ENCODE results near the gene DUSP22. TPM values are rescaled to one million over a fixed set of nuclear protein-coding genes. Genes with fewer than 3 reads are reported as not detected.

DUSP22 gene
- total RNA-seq, 1 donor from 2014 or later: 34.9 TPM

- no peak overlapping the region for H3K4me2 ChIP-seq (ENCODE audit: low read length)
- no peak overlapping the region for H3K4me3 ChIP-seq (ENCODE audit: insufficient read depth, low read depth, low read length)
- H3K4me1 Mint-ChIP-seq (ENCODE audit: low read depth, unreplicated experiment): peaks cover 5% of the 10 kb centered on the region
- no peaks in the 10 kb centered on the region for H3K9me3 ChIP-seq (ENCODE audit: insufficient read depth, low read depth, low read length)
- no peak overlapping the region for H2AFZ ChIP-seq (ENCODE audit: low read depth, low read length)
- H3K27ac ChIP-seq (ENCODE audit: low read depth, low read length): no peak overlapping the region
- DNase-seq (ENCODE audit: low read depth) (no peak), FAIRE-seq (no peak)
- no peaks in the 10 kb centered on the region for H3K27me3 Mint-ChIP-seq (ENCODE audit: low read depth, unreplicated experiment)
- TF ChIP-seq CTCF (IDR thresholded peaks at IDR 0.05; ENCODE audit: insufficient read depth, low read depth, low read length) (no peak), EZH2 (IDR thresholded peaks at IDR 0.05; ENCODE audit: insufficient read depth, low read length) (no peak)
- H3K36me3 Mint-ChIP-seq (ENCODE audit: low read depth, unreplicated experiment): no peaks in the 10 kb centered on the region
- no peaks in the 10 kb centered on the region for H3K4me1 ChIP-seq (ENCODE audit: insufficient read depth, low read length)
- H3K27ac Mint-ChIP-seq (ENCODE audit: unreplicated experiment): no peak overlapping the region
- H3K9ac ChIP-seq (ENCODE audit: low read length): no peak overlapping the region
- H3K4me3 Mint-ChIP-seq (ENCODE audit: unreplicated experiment): no peak overlapping the region
- no peaks in the 10 kb centered on the region for H3K79me2 ChIP-seq (ENCODE audit: insufficient read depth, low read length)
- no peaks in the 10 kb centered on the region for H3K27me3 ChIP-seq (ENCODE audit: insufficient read depth, low read length)
- H3K9me3 Mint-ChIP-seq (ENCODE audit: unreplicated experiment): peaks cover 8% of the 10 kb centered on the region
- no peaks in the 10 kb centered on the region for H3K36me3 ChIP-seq (ENCODE audit: insufficient read depth, low read length)
- H4K20me1 ChIP-seq (ENCODE audit: insufficient read depth, low read length): no peaks in the 10 kb centered on the region
These were observed 35.1 kb upstream of the DUSP22 start for GRCh38 chr6:257031-257725.

- Mint-ChIP-seq H3K4me1 (ENCODE audit: low read depth, unreplicated experiment) (peaks cover 2% of the 10 kb centered on the region), H3K9me3 (ENCODE audit: unreplicated experiment) (peaks cover 8% of the 10 kb centered on the region), H3K27ac (ENCODE audit: unreplicated experiment) (no peak overlapping the region), H3K36me3 (ENCODE audit: low read depth, unreplicated experiment) (no peaks in the 10 kb centered on the region), H3K27me3 (ENCODE audit: low read depth, unreplicated experiment) (no peaks in the 10 kb centered on the region), H3K4me3 (ENCODE audit: unreplicated experiment) (no peak overlapping the region)
- no peaks in the 10 kb centered on the region for H3K79me2 ChIP-seq (ENCODE audit: insufficient read depth, low read length)
- H3K4me3 ChIP-seq (ENCODE audit: insufficient read depth, low read depth, low read length): no peak overlapping the region
- H3K27me3 ChIP-seq (ENCODE audit: insufficient read depth, low read length): no peaks in the 10 kb centered on the region
- DNase-seq (ENCODE audit: low read depth): no peak
- no peaks in the 10 kb centered on the region for H4K20me1 ChIP-seq (ENCODE audit: insufficient read depth, low read length)
- TF ChIP-seq CTCF (IDR thresholded peaks at IDR 0.05; ENCODE audit: insufficient read depth, low read depth, low read length) (no peak), EZH2 (IDR thresholded peaks at IDR 0.05; ENCODE audit: insufficient read depth, low read length) (no peak)
- H3K36me3 ChIP-seq (ENCODE audit: insufficient read depth, low read length): no peaks in the 10 kb centered on the region
- FAIRE-seq: no peak
- H3K4me2 ChIP-seq (ENCODE audit: low read length): no peak overlapping the region
- H3K27ac ChIP-seq (ENCODE audit: low read depth, low read length): no peak overlapping the region
- H2AFZ ChIP-seq (ENCODE audit: low read depth, low read length): no peak overlapping the region
- H3K4me1 ChIP-seq (ENCODE audit: insufficient read depth, low read length): no peaks in the 10 kb centered on the region
- no peaks in the 10 kb centered on the region for H3K9me3 ChIP-seq (ENCODE audit: insufficient read depth, low read depth, low read length)
- no peak overlapping the region for H3K9ac ChIP-seq (ENCODE audit: low read length)
These were observed 34.5 kb upstream of the DUSP22 start for GRCh38 chr6:257774-258173.

GRCh38 chr6:259316-259715 is 33.0 kb upstream of the DUSP22 start:
- no peaks in the 10 kb centered on the region for H3K27me3 Mint-ChIP-seq (ENCODE audit: low read depth, unreplicated experiment)
- Histone ChIP-seq H3K4me1 (ENCODE audit: insufficient read depth, low read length) (no peaks in the 10 kb centered on the region), H3K4me3 (ENCODE audit: insufficient read depth, low read depth, low read length) (no peak overlapping the region), H2AFZ (ENCODE audit: low read depth, low read length) (no peak overlapping the region), H4K20me1 (ENCODE audit: insufficient read depth, low read length) (no peaks in the 10 kb centered on the region), H3K9ac (ENCODE audit: low read length) (no peak overlapping the region), H3K36me3 (ENCODE audit: insufficient read depth, low read length) (no peaks in the 10 kb centered on the region), H3K27me3 (ENCODE audit: insufficient read depth, low read length) (no peaks in the 10 kb centered on the region), H3K4me2 (ENCODE audit: low read length) (no peak overlapping the region), H3K9me3 (ENCODE audit: insufficient read depth, low read depth, low read length) (no peaks in the 10 kb centered on the region), H3K27ac (ENCODE audit: low read depth, low read length) (no peak overlapping the region), H3K79me2 (ENCODE audit: insufficient read depth, low read length) (no peaks in the 10 kb centered on the region)
- TF ChIP-seq CTCF (IDR thresholded peaks at IDR 0.05; ENCODE audit: insufficient read depth, low read depth, low read length) (no peak), EZH2 (IDR thresholded peaks at IDR 0.05; ENCODE audit: insufficient read depth, low read length) (no peak)
- no peak overlapping the region for H3K27ac Mint-ChIP-seq (ENCODE audit: unreplicated experiment)
- no peak for FAIRE-seq
- H3K4me3 Mint-ChIP-seq (ENCODE audit: unreplicated experiment): no peak overlapping the region
- H3K4me1 Mint-ChIP-seq (ENCODE audit: low read depth, unreplicated experiment): peaks cover 2% of the 10 kb centered on the region
- H3K36me3 Mint-ChIP-seq (ENCODE audit: low read depth, unreplicated experiment): no peaks in the 10 kb centered on the region
- peaks cover 8% of the 10 kb centered on the region for H3K9me3 Mint-ChIP-seq (ENCODE audit: unreplicated experiment)
- DNase-seq (ENCODE audit: low read depth): no peak
